ENCODE data around the gene L3MBTL2. TPM values are rescaled to one million over a fixed set of nuclear protein-coding genes. Genes with fewer than 3 reads are reported as not detected.

The L3MBTL2 gene
- total and polyA plus RNA-seq, 2 of the 13 experiments (the other 11 are each of a cell fraction or from before 2014, with no cell fraction given), result 13.8 to 33.7 TPM

DNA sequence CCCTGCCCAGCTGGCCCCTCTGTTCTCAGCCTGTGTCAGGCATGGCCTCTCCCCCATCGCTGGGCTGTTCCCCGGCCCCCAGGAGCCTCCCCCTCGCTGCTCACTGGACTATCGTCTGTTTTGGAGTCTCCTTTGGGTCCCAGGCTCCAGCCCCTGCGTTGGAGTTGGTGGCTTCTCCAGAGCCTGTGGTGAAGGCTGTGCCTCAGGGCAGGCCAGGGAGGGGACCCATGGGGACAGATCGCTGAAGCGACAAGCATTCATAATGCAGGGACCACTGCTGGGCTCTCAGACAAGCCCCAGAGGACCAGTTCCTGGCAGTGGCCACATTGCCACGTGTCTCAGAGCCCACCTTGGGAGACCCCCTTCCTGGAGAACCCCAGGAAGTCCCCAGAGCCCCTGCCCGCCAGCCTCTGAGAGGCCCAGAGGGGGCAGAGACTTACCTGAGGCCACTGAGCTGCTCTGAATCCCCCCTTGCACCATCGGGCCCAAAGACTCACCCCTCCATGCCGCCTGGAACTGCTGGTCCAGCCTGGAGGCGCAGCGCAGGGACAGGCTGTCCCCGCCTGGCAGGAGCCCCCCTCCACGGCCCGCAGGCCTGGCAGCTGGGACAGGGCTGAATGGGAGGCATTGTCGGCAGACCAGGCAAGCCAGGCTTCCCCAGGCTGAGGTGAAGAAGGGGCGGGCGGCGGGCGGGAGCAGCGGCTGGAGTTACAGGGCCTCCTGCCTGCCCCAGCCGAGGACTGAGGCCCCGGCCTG lies 35.4 kb downstream of the L3MBTL2 start, which contains the start of gene CHADL (continued):
- TF ChIP-seq, protein P1, sequence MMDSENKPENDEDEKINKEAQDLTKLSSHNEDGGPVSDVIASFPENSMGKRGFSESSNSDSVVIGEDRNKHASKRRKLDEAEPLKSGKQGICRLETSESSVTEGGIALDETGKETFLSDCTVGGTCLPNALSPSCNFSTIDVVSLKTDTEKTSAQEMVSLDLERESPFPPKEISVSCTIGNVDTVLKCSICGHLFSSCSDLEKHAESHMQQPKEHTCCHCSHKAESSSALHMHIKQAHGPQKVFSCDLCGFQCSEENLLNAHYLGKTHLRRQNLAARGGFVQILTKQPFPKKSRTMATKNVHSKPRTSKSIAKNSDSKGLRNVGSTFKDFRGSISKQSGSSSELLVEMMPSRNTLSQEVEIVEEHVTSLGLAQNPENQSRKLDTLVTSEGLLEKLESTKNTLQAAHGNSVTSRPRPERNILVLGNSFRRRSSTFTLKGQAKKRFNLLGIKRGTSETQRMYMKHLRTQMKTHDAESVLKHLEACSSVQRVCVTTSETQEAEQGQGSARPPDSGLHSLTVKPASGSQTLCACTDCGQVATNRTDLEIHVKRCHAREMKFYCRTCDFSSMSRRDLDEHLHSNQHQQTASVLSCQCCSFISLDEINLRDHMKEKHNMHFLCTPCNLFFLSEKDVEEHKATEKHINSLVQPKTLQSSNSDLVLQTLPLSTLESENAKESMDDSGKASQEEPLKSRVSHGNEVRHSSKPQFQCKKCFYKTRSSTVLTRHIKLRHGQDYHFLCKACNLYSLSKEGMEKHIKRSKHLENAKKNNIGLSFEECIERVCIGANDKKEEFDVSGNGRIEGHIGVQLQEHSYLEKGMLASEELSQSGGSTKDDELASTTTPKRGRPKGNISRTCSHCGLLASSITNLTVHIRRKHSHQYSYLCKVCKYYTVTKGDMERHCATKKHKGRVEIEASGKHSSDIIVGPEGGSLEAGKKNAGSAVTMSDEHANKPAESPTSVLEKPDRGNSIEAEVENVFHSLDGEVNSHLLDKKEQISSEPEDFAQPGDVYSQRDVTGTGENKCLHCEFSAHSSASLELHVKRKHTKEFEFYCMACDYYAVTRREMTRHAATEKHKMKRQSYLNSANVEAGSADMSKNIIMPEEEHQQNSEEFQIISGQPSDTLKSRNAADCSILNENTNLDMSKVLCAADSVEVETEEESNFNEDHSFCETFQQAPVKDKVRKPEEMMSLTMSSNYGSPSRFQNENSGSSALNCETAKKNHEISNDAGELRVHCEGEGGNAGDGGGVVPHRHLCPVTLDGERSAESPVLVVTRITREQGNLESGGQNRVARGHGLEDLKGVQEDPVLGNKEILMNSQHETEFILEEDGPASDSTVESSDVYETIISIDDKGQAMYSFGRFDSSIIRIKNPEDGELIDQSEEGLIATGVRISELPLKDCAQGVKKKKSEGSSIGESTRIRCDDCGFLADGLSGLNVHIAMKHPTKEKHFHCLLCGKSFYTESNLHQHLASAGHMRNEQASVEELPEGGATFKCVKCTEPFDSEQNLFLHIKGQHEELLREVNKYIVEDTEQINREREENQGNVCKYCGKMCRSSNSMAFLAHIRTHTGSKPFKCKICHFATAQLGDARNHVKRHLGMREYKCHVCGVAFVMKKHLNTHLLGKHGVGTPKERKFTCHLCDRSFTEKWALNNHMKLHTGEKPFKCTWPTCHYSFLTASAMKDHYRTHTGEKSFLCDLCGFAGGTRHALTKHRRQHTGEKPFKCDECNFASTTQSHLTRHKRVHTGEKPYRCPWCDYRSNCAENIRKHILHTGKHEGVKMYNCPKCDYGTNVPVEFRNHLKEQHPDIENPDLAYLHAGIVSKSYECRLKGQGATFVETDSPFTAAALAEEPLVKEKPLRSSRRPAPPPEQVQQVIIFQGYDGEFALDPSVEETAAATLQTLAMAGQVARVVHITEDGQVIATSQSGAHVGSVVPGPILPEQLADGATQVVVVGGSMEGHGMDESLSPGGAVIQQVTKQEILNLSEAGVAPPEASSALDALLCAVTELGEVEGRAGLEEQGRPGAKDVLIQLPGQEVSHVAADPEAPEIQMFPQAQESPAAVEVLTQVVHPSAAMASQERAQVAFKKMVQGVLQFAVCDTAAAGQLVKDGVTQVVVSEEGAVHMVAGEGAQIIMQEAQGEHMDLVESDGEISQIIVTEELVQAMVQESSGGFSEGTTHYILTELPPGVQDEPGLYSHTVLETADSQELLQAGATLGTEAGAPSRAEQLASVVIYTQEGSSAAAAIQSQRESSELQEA (CRISPR knock-in tag; IDR thresholded peaks at IDR 0.05; ENCODE audit: not compliant biosample characterization), result no peak
- TF ChIP-seq ZNF292 (CRISPR knock-in tag; IDR thresholded peaks at IDR 0.05; ENCODE audit: borderline replicate concordance, low read depth), result peak; percentile 51; the same call in 1 of the 2 replicates
- TF ChIP-seq, protein P2, sequence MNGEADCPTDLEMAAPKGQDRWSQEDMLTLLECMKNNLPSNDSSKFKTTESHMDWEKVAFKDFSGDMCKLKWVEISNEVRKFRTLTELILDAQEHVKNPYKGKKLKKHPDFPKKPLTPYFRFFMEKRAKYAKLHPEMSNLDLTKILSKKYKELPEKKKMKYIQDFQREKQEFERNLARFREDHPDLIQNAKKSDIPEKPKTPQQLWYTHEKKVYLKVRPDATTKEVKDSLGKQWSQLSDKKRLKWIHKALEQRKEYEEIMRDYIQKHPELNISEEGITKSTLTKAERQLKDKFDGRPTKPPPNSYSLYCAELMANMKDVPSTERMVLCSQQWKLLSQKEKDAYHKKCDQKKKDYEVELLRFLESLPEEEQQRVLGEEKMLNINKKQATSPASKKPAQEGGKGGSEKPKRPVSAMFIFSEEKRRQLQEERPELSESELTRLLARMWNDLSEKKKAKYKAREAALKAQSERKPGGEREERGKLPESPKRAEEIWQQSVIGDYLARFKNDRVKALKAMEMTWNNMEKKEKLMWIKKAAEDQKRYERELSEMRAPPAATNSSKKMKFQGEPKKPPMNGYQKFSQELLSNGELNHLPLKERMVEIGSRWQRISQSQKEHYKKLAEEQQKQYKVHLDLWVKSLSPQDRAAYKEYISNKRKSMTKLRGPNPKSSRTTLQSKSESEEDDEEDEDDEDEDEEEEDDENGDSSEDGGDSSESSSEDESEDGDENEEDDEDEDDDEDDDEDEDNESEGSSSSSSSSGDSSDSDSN (CRISPR knock-in tag; IDR thresholded peaks at IDR 0.05), result peak; percentile 95
- TF ChIP-seq MED1 (CRISPR knock-in tag; IDR thresholded peaks at IDR 0.05), result 0 out of 2 replicates have a peak, but pooled peaks have one; percentile 8
- TF ChIP-seq, protein P3, sequence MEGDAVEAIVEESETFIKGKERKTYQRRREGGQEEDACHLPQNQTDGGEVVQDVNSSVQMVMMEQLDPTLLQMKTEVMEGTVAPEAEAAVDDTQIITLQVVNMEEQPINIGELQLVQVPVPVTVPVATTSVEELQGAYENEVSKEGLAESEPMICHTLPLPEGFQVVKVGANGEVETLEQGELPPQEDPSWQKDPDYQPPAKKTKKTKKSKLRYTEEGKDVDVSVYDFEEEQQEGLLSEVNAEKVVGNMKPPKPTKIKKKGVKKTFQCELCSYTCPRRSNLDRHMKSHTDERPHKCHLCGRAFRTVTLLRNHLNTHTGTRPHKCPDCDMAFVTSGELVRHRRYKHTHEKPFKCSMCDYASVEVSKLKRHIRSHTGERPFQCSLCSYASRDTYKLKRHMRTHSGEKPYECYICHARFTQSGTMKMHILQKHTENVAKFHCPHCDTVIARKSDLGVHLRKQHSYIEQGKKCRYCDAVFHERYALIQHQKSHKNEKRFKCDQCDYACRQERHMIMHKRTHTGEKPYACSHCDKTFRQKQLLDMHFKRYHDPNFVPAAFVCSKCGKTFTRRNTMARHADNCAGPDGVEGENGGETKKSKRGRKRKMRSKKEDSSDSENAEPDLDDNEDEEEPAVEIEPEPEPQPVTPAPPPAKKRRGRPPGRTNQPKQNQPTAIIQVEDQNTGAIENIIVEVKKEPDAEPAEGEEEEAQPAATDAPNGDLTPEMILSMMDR (CRISPR knock-in tag; IDR thresholded peaks at IDR 0.05), result peak; percentile 16; the same call in 1 of the 2 replicates
- TF ChIP-seq HIVEP1 (CRISPR knock-in tag; IDR thresholded peaks at IDR 0.05), result peak; percentile 65; the same call in 1 of the 2 replicates
- no peak for TF ChIP-seq ZNF670 (CRISPR knock-in tag; IDR thresholded peaks at IDR 0.05; ENCODE audit: borderline replicate concordance)
- 0 out of 2 replicates have a peak, but pooled peaks have one; percentile 59 for TF ChIP-seq KLF11 (CRISPR knock-in tag; IDR thresholded peaks at IDR 0.05)
- peak; percentile 43; the same call in 1 of the 2 replicates for TF ChIP-seq KDM5B (CRISPR knock-in tag; IDR thresholded peaks at IDR 0.05; ENCODE audit: borderline replicate concordance)
- TF ChIP-seq ZNF879 (CRISPR knock-in tag; IDR thresholded peaks at IDR 0.05), result no peak
- TF ChIP-seq ZNF788 (CRISPR knock-in tag; IDR thresholded peaks at IDR 0.05; ENCODE audit: borderline replicate concordance), result peak; percentile 69; the same call in 1 of the 2 replicates
- no peak for TF ChIP-seq ZNF17 (CRISPR knock-in tag; IDR thresholded peaks at IDR 0.05)
- TF ChIP-seq PAX8 (CRISPR knock-in tag; IDR thresholded peaks at IDR 0.05; ENCODE audit: borderline replicate concordance), result no peak
- no peak for TF ChIP-seq KMT2A (CRISPR knock-in tag; IDR thresholded peaks at IDR 0.05)
- no peak for TF ChIP-seq ZNF816 (CRISPR knock-in tag; IDR thresholded peaks at IDR 0.05; ENCODE audit: borderline replicate concordance)
